Measurements from ENCODE around the gene TPGS1.

Gene TPGS1

DNA sequence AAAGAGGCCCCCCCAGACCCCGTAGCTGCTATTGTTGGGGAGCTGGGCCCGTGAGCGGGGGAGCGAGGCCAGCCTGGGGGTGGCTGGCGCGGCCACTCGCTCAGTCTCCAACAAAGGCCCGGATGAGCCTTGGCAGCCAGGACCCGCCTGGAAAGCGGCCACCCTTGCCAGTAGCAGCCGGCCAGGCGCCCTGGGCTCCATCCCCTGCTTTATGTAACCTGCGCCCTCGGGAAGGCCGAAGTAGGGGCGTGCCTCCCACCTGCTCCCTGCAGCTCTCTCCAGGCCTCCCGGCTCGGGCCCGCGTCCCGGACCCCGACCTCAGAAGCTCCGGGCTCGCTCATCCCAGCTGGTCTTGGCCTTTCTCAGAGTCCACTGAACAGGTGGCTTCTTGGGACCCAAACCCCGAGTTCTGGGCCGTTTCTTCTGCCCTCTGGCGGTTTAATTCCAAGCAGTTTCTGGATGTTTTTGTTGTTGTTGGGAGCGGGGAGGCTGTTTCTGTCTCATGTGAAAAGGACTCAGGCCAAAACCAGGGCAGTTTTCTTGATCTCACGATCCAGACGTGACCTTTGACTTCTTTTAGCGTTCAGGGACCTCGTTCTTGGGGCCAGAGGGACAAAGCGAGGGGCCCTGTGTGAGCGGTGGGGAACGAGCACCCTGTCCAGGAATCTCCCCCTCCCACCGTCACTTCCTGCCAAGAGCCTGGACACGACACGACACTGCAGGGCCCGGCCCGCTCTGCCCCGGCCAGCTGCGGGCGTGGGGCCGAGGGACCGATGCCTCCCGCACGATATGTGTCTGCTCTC is 25.5 kb downstream of the TPGS1 start:
- peak; percentile 74 for DNase-seq (ENCODE audit: low read depth)
- peak overlapping the region; percentile 73 for H3K4me3 ChIP-seq (ENCODE audit: control insufficient read depth, low read depth, low read length)
- TF ChIP-seq, protein P1, sequence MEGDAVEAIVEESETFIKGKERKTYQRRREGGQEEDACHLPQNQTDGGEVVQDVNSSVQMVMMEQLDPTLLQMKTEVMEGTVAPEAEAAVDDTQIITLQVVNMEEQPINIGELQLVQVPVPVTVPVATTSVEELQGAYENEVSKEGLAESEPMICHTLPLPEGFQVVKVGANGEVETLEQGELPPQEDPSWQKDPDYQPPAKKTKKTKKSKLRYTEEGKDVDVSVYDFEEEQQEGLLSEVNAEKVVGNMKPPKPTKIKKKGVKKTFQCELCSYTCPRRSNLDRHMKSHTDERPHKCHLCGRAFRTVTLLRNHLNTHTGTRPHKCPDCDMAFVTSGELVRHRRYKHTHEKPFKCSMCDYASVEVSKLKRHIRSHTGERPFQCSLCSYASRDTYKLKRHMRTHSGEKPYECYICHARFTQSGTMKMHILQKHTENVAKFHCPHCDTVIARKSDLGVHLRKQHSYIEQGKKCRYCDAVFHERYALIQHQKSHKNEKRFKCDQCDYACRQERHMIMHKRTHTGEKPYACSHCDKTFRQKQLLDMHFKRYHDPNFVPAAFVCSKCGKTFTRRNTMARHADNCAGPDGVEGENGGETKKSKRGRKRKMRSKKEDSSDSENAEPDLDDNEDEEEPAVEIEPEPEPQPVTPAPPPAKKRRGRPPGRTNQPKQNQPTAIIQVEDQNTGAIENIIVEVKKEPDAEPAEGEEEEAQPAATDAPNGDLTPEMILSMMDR (conservative IDR thresholded peaks at IDR 0.05; ENCODE audit: control insufficient read depth, insufficient read depth, low read depth, low read length): peak; percentile 60

DNA sequence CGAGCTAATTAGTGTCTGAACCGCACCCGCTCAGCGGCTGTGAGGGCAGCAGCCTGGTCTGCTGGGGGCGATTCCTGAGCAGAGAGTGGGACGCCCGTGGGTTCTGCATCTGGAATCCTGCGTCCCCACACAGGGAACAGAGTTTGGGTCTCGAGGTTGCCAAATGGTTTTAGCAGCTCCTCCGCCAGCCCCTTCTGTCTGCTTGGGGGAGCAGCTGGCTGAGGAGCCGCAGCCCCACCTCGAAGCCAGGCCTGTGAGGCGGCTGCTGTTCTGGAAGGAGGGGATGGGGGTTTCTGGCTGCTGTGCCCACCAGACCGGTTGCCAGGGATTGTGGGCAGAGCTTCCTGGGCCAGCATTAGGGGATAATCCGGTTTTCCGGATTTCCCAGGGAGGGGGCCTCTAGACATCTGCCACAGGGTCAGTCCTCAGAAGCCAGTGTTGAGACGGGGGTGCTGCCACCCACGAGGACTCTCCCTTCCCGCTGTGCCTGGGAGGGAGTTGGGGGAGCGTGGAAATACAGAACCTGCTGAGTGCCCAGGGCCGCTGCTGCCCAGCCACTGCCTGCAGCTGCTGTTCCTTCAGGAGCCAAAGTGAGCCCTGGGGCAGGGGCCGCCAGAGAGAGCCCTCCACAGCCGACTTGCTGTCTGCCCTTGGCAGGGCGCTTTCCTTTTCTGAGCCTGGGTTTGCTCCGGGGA is 26.2 kb downstream of the TPGS1 start:
- peak overlapping the region; percentile 73 for H3K4me3 ChIP-seq (ENCODE audit: control insufficient read depth, low read depth, low read length)
- TF ChIP-seq, protein P1 (conservative IDR thresholded peaks at IDR 0.05; ENCODE audit: control insufficient read depth, insufficient read depth, low read depth, low read length): no peak
- DNase-seq (ENCODE audit: low read depth): no peak

DNA sequence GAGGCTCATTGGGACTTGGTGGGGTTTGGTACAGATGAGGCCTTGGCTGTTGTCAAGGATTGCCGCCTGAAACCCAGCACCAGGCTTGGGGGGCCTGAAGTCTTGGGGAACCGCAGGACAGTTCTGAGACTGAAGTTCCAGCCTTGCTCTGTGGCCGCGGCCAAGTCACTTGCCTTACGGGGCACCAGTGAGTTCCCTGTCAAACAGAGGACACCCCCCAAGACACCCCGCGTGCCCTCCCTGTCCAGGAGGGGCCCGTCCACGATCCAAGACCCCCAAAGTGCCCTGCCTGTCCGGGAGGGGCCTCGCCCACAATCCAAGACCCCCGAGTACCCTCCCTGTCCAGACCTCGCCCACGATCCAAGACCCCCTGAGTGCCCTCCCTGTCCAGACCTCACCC is 26.8 kb downstream of the TPGS1 start:
- TF ChIP-seq, protein P1 (conservative IDR thresholded peaks at IDR 0.05; ENCODE audit: control insufficient read depth, insufficient read depth, low read depth, low read length): no peak
- no peak overlapping the region for H3K4me3 ChIP-seq (ENCODE audit: control insufficient read depth, low read depth, low read length)
- no peak for DNase-seq (ENCODE audit: low read depth)

- H3K4me3 ChIP-seq (ENCODE audit: control insufficient read depth, low read depth, low read length): no peak overlapping the region
- TF ChIP-seq, protein P1 (conservative IDR thresholded peaks at IDR 0.05; ENCODE audit: control insufficient read depth, insufficient read depth, low read depth, low read length): no peak
- peak; percentile 23 for DNase-seq (ENCODE audit: low read depth)
Observed at GRCh38 chr19:535017-535835, 27.9 kb downstream of the TPGS1 start.

- TF ChIP-seq, protein P1 (conservative IDR thresholded peaks at IDR 0.05; ENCODE audit: control insufficient read depth, insufficient read depth, low read depth, low read length): no peak
- H3K4me3 ChIP-seq (ENCODE audit: control insufficient read depth, low read depth, low read length): no peak overlapping the region
- DNase-seq (ENCODE audit: low read depth): no peak
Observed at GRCh38 chr19:536031-536880, 29.0 kb downstream of the TPGS1 start.
